HG02623 (cell line): ENCODE data around the gene BCOR.

Experiments
- ATAC-seq: cut with Tn5 transposase; IDR thresholded peaks from one replicate; pipeline ENCODE4 v1.9.1; 2021; ENCODE audit warnings: moderate library complexity; ENCODE audit not compliant: unreplicated experiment

BCOR gene

GRCh38 chrX:40066700-40067099 is 31.1 kb downstream of the BCOR start:
- no peak for ATAC-seq

GRCh38 chrX:40065296-40066046 is 32.3 kb downstream of the BCOR start:
- no peak for ATAC-seq

- no peak for ATAC-seq
These were observed 33.6 kb downstream of the BCOR start for GRCh38 chrX:40064055-40064597.

GRCh38 chrX:40063555-40063954 is 34.2 kb downstream of the BCOR start:
- ATAC-seq, result no peak

GRCh38 chrX:40062525-40063155 is 35.1 kb downstream of the BCOR start:
- ATAC-seq, result no peak

GRCh38 chrX:40061871-40062524 is 35.8 kb downstream of the BCOR start:
- ATAC-seq, result no peak

- no peak for ATAC-seq
These were observed 36.8 kb downstream of the BCOR start for GRCh38 chrX:40061005-40061404.

GRCh38 chrX:40060356-40060845 is 37.4 kb downstream of the BCOR start:
- no peak for ATAC-seq

GRCh38 chrX:40058719-40059118 is 39.0 kb downstream of the BCOR start:
- no peak for ATAC-seq

GRCh38 chrX:40057405-40057804 is 40.4 kb downstream of the BCOR start:
- ATAC-seq, result no peak

GRCh38 chrX:40056420-40056819 is 41.3 kb downstream of the BCOR start:
- ATAC-seq, result no peak

- no peak for ATAC-seq
These were observed 42.3 kb downstream of the BCOR start for GRCh38 chrX:40055495-40055894.

GRCh38 chrX:40054793-40055192 is 43.0 kb downstream of the BCOR start:
- ATAC-seq, result no peak

- no peak for ATAC-seq
These were observed 47.2 kb downstream of the BCOR start for GRCh38 chrX:40050532-40050931.

GRCh38 chrX:40049084-40049641 is 48.6 kb downstream of the BCOR start:
- ATAC-seq, result no peak

- no peak for ATAC-seq
These were observed 50.3 kb downstream of the BCOR start for GRCh38 chrX:40047485-40047884.

- ATAC-seq, result no peak
These were observed 53.9 kb downstream of the BCOR start for GRCh38 chrX:40043895-40044294.

- ATAC-seq, result no peak
These were observed 55.8 kb downstream of the BCOR start for GRCh38 chrX:40041915-40042314.

- no peak for ATAC-seq
These were observed 56.9 kb downstream of the BCOR start for GRCh38 chrX:40040686-40041461.

GRCh38 chrX:40039887-40040286 is 57.9 kb downstream of the BCOR start:
- no peak for ATAC-seq

GRCh38 chrX:40037367-40037766 is 60.4 kb downstream of the BCOR start:
- no peak for ATAC-seq
